Peyer's patch (tissue), 4 donors: ENCODE measurements around the gene IFNA8. TPM values are rescaled to one million over a fixed set of nuclear protein-coding genes. Genes with fewer than 3 reads are reported as not detected.
"Not testable (repeated sequence)": the region's sequence is repeated elsewhere in the genome, so short reads cannot be mapped to it uniquely, and the experiment has no call there.

Experiments used
- DNase-seq, 3 donors: peaks; one replicate each; pipeline ENCODE4 v3.0.0-alpha.2; 2017 to 2019
- H3K27ac ChIP-seq, 4 donors: fragments of 200-600 bp; sonication (generic); one replicate each; pipeline ENCODE4 v1.5.1; 2016 to 2019
- H3K27me3 ChIP-seq, 2 donors: fragments of 200-600 bp; sonication (generic); one replicate each; pipeline ENCODE4 v1.5.1; 2019
- H3K36me3 ChIP-seq, 3 donors: fragments of 200-600 bp; sonication (generic); one replicate each; pipeline ENCODE4 v1.5.1; 2016 to 2019
- H3K4me1 ChIP-seq, 4 donors: fragments of 200-600 bp; sonication (generic); one replicate each; pipeline ENCODE4 v1.5.1; 2016 to 2019
- H3K4me3 ChIP-seq, 4 donors: fragments of 200-600 bp; sonication (generic); 1 replicate in 3 of 4; 2 replicates in 1 of 4; pipeline ENCODE4 v1.5.1; 2016 to 2019; ENCODE audit warnings: mild to moderate bottlenecking in 1 of 4
- H3K9me3 ChIP-seq, 4 donors: fragments of 200-600 bp; sonication (generic); one replicate each; pipeline ENCODE4 v1.5.1; 2016 to 2019; ENCODE audit warnings: mild to moderate bottlenecking in 1 of 4
- CTCF ChIP-seq, 6 experiments: fragments of 450-650 bp in 4 of 6; fragments of 200-600 bp in 2 of 6; sonication (generic) in 1 of 6; IDR thresholded peaks; one replicate each; pipeline ENCODE4 v1.5.1; 2017 to 2019; ENCODE audit warnings: antibody characterized with exemption in 6 of 6, mild to moderate bottlenecking in 3 of 6, moderate library complexity in 1 of 6
- POLR2A ChIP-seq, 2 donors: fragments of 450-650 bp; IDR thresholded peaks; one replicate each; pipeline ENCODE4 v1.5.1; 2017; ENCODE audit warnings: antibody characterized with exemption in 2 of 2, mild to moderate bottlenecking in 2 of 2, moderate library complexity in 2 of 2
- total RNA-seq, 4 donors: library from RNA; depleted of rRNA; stranded (reverse); fragments of >200 nt; gene quantifications; one replicate each; pipeline ENCODE4 v1.1.0, GENCODE V29; 2016

IFNA8 gene
- total RNA-seq: not detected

- Histone ChIP-seq H3K4me1 (no peaks in the 10 kb centered on the region), H3K9me3 (no peaks in the 10 kb centered on the region), H3K27ac (no peak within 1 kb of the TSS), H3K27me3 (no peaks in the 10 kb centered on the region), H3K36me3 (no peaks in the 10 kb centered on the region), H3K4me3 (no peak within 1 kb of the TSS)
- DNase-seq: no peak
- TF ChIP-seq POLR2A (IDR thresholded peaks at IDR 0.05): no peak
- TF ChIP-seq CTCF (IDR thresholded peaks at IDR 0.05): no peak
Measured at GRCh38 chr9:21408817-21409216, at the start of gene IFNA8. TSS of gene IFNA8 (plus strand) at chr9:21409117. CDS start at chr9:21409177, 60 bp downstream.

GRCh38 chr9:21362287-21362686 lies 46.6 kb upstream of the IFNA8 start:
- TF ChIP-seq CTCF (IDR thresholded peaks at IDR 0.05) (no peak), POLR2A (IDR thresholded peaks at IDR 0.05) (no peak)
- Histone ChIP-seq H3K27me3 (no peaks in the 10 kb centered on the region), H3K27ac (no peak overlapping the region), H3K4me1 (no peaks in the 10 kb centered on the region), H3K4me3 (no peak overlapping the region), H3K9me3 (no peaks in the 10 kb centered on the region), H3K36me3 (no peaks in the 10 kb centered on the region)
- DNase-seq: no peak

- not testable (repeated sequence) for H3K9me3 ChIP-seq, H3K4me3 ChIP-seq, H3K36me3 ChIP-seq, H3K27me3 ChIP-seq, H3K4me1 ChIP-seq, H3K27ac ChIP-seq, DNase-seq
Measured at GRCh38 chr9:21367169-21367568, 41.7 kb upstream of the IFNA8 start.

GRCh38 chr9:21367957-21368356 lies 41.0 kb upstream of the IFNA8 start, which contains the start of gene IFNA13:
TSS of gene IFNA13 (minus strand) at chr9:21368057. CDS start at chr9:21368010, 47 bp downstream.
- H3K4me1 ChIP-seq: no peaks in the 10 kb centered on the region
- H3K27me3 ChIP-seq: no peaks in the 10 kb centered on the region
- no peaks in the 10 kb centered on the region for H3K9me3 ChIP-seq
- H3K36me3 ChIP-seq: no peaks in the 10 kb centered on the region
- no peak within 1 kb of the TSS for H3K4me3 ChIP-seq
- TF ChIP-seq POLR2A (IDR thresholded peaks at IDR 0.05) (no peak), CTCF (IDR thresholded peaks at IDR 0.05) (no peak)
- no peak within 1 kb of the TSS for H3K27ac ChIP-seq
- DNase-seq: no peak

DNA sequence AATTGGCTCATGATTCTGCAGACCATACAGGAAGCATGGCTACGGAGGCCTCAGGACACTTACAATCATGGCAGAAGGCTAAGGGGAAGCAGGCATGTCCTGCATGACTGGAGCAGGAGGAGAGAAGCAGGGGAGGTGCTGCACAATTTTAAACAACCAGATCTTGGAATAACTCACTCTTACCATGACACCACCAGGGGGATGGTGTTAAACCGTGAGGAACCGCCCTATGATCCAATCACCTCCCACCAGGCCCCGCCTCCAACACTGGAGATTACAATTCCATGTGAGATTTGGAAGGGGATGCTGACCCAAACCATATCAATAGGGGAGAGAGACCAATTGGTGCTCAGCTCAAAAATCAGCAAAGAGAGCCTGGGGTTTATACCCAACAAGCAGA lies 37.5 kb upstream of the IFNA8 start:
- H3K36me3 ChIP-seq, H3K27ac ChIP-seq, H3K9me3 ChIP-seq, DNase-seq, H3K4me3 ChIP-seq, H3K27me3 ChIP-seq, H3K4me1 ChIP-seq: not testable (repeated sequence)

DNA sequence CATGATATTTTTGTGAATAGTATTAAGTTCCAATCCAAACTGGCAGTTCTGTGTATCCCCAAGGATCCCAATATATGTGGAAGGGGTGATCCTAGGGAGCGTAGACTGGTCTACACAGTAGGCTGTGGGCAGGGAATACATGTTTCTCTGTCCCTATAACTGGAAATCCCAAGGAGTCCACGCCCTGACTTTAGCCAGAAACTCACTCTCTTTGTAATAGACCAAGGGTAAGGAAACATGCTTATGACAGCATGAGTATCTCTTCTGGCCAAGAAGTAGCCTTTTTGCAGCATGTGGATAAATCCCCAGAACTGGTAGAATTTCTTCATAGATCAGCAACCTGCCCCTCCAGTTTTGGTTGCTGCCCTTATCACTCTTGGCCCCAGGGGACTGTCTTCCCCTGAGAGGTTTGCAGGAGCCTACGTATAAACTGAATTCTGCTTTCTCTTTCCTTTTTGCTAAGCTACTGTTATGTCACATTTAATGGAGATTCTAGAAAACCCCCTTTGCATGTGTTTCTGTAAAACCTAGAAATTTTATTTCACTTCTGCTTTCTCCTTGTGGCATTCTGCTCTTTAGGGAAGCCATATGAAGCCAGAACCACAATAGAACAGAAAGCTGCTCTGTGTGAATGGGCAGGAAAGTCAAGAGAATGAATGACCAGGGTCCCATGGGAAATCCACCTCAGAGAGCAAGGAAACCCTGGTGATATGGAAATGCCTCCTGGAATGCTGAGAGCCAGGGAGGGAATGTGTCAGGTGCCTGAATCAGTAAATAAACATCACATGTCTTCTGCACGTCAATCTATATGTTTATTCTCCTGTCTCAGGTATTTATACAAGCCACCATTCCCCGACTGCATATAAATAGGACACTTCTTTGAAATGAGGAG lies 27.2 kb upstream of the IFNA8 start:
- Histone ChIP-seq H3K4me3 (peak overlapping the region in 1 of 4 donors; percentile 7), H3K9me3 (no peaks in the 10 kb centered on the region), H3K4me1 (peaks cover 0 to 3% (median 0%) of the 10 kb centered on the region in 4 donors), H3K36me3 (no peaks in the 10 kb centered on the region), H3K27ac (no peak overlapping the region), H3K27me3 (no peaks in the 10 kb centered on the region)
- TF ChIP-seq CTCF (IDR thresholded peaks at IDR 0.05) (no peak), POLR2A (IDR thresholded peaks at IDR 0.05) (no peak)
- DNase-seq: peak in 1 of 3 donors; percentile 54
